HEK293 (cell line): ENCODE measurements around the gene LRP6.

Source experiments
- CTCF ChIA-PET: fragments of 350-600 bp; formaldehyde crosslinking; extraction: SDS; loops from one replicate; lab custom pipeline; 2021; ENCODE audit warnings: antibody characterized with exemption; lab: Yijun Ruan, JAX
- POLR2A ChIA-PET: fragments of 300-600 bp; formaldehyde crosslinking; extraction: SDS; loops from one replicate; lab custom pipeline; 2020; ENCODE audit warnings: antibody characterized with exemption, inconsistent platforms; lab: Yijun Ruan, JAX
- H3K27ac ChIP-seq: fragments of 200-500 bp; sonication (Bioruptor generic); 2 replicates; pipeline ENCODE4 v1.5.1; 2014; ENCODE audit warnings: low read depth, low read length, control low read depth, inconsistent platforms; ENCODE audit errors: extremely low read depth
- H3K36me3 ChIP-seq, 2 experiments: fragments of 200-500 bp in 1 of 2; sonication (Bioruptor generic) in 1 of 2; 1 replicate in 1 of 2; 2 replicates in 1 of 2; pipeline ENCODE4 v1.5.1; 2014 to 2017; ENCODE audit warnings: inconsistent platforms in 2 of 2, low read length in 2 of 2; ENCODE audit not compliant: control insufficient read depth in 2 of 2, insufficient read depth in 1 of 2
- H3K4me1 ChIP-seq: fragments of 200-500 bp; sonication (Bioruptor generic); 2 replicates; pipeline ENCODE4 v1.5.1; 2014; ENCODE audit warnings: mild to moderate bottlenecking, low read length, inconsistent platforms; ENCODE audit not compliant: control insufficient read depth, insufficient read depth
- H3K4me3 ChIP-seq: 2 replicates; pipeline ENCODE4 v1.5.1; 2011; ENCODE audit warnings: low read depth, mild to moderate bottlenecking, control low read depth, low read length, moderate library complexity
- H3K9me3 ChIP-seq: fragments of 200-500 bp; sonication (Bioruptor generic); 2 replicates; pipeline ENCODE4 v1.5.1; 2014; ENCODE audit warnings: low read depth, low read length, inconsistent platforms; ENCODE audit not compliant: control insufficient read depth, insufficient read depth
- BCL11A ChIP-seq: fragments of 450-650 bp; formaldehyde crosslinking; IDR thresholded peaks from 2 replicates; pipeline ENCODE4 v1.5.1; 2016; ENCODE audit warnings: low read depth, missing biosample characterization, missing genetic modification characterization
- INSM2 ChIP-seq: fragments of 450-650 bp; formaldehyde crosslinking; IDR thresholded peaks from 2 replicates; pipeline ENCODE4 v1.5.1; 2016; ENCODE audit warnings: missing biosample characterization, missing genetic modification characterization
- KLF10 ChIP-seq: fragments of 450-650 bp; IDR thresholded peaks from 2 replicates; pipeline ENCODE4 v1.5.1; 2018; ENCODE audit warnings: missing biosample characterization, mild to moderate bottlenecking, missing genetic modification characterization
- KLF16 ChIP-seq: fragments of 450-650 bp; formaldehyde crosslinking; IDR thresholded peaks from 2 replicates; pipeline ENCODE4 v1.5.1; 2017; ENCODE audit warnings: missing biosample characterization, missing genetic modification characterization
- KLF9 ChIP-seq: fragments of 450-650 bp; formaldehyde crosslinking; IDR thresholded peaks from 2 replicates; pipeline ENCODE4 v1.5.1; 2016; ENCODE audit warnings: missing biosample characterization, missing genetic modification characterization, low read depth
- PRDM1 ChIP-seq: fragments of 450-650 bp; formaldehyde crosslinking; IDR thresholded peaks from 2 replicates; pipeline ENCODE4; 2016; ENCODE audit warnings: missing biosample characterization, missing genetic modification characterization
- TCF7L2 ChIP-seq: IDR thresholded peaks from 2 replicates; pipeline ENCODE4 v1.6.1; 2011; ENCODE audit warnings: low read depth, mild to moderate bottlenecking, inconsistent platforms, low read length, moderate library complexity, borderline replicate concordance
- TRIM28 ChIP-seq: IDR thresholded peaks from 2 replicates; pipeline ENCODE4 v1.6.1; 2011; ENCODE audit warnings: low read length, control low read depth, borderline replicate concordance
- ZBTB20 ChIP-seq: fragments of 450-650 bp; formaldehyde crosslinking; IDR thresholded peaks from 2 replicates; pipeline ENCODE4 v1.5.1; 2016; ENCODE audit warnings: missing biosample characterization, missing genetic modification characterization
- ZBTB44 ChIP-seq: fragments of 450-650 bp; IDR thresholded peaks from 2 replicates; pipeline ENCODE4 v1.5.1; 2018; ENCODE audit warnings: missing biosample characterization, mild to moderate bottlenecking, missing genetic modification characterization
- ZEB2 ChIP-seq: fragments of 450-650 bp; formaldehyde crosslinking; IDR thresholded peaks from 2 replicates; pipeline ENCODE4 v1.5.1; 2016; ENCODE audit warnings: missing biosample characterization, missing genetic modification characterization
- ZFP41 ChIP-seq: fragments of 450-650 bp; formaldehyde crosslinking; IDR thresholded peaks from 2 replicates; pipeline ENCODE4 v1.5.1; 2016; ENCODE audit warnings: missing biosample characterization, missing genetic modification characterization, borderline replicate concordance
- ZNF10 ChIP-seq: fragments of 450-650 bp; formaldehyde crosslinking; IDR thresholded peaks from 2 replicates; pipeline ENCODE4 v1.5.1; 2017; ENCODE audit warnings: missing biosample characterization, missing genetic modification characterization
- ZNF132 ChIP-seq: fragments of 450-650 bp; formaldehyde crosslinking; IDR thresholded peaks from 2 replicates; pipeline ENCODE4 v1.5.1; 2017; ENCODE audit warnings: missing biosample characterization, missing genetic modification characterization, borderline replicate concordance
- ZNF157 ChIP-seq: fragments of 450-650 bp; formaldehyde crosslinking; IDR thresholded peaks from 2 replicates; pipeline ENCODE4 v1.5.1; 2016; ENCODE audit warnings: missing biosample characterization, missing genetic modification characterization
- ZNF391 ChIP-seq: fragments of 450-650 bp; formaldehyde crosslinking; IDR thresholded peaks from 2 replicates; pipeline ENCODE4 v1.5.1; 2016; ENCODE audit warnings: low read depth, missing biosample characterization, missing genetic modification characterization, borderline replicate concordance
- ZNF423 ChIP-seq: fragments of 450-650 bp; formaldehyde crosslinking; IDR thresholded peaks from 2 replicates; pipeline ENCODE4 v1.5.1; 2016; ENCODE audit warnings: missing biosample characterization, missing genetic modification characterization
- ZNF426 ChIP-seq: fragments of 450-650 bp; formaldehyde crosslinking; IDR thresholded peaks from 2 replicates; pipeline ENCODE4 v1.5.1; 2017; ENCODE audit warnings: missing biosample characterization, missing genetic modification characterization, mild to moderate bottlenecking, inconsistent platforms, moderate library complexity
- ZNF518A ChIP-seq: fragments of 450-650 bp; formaldehyde crosslinking; conservative IDR thresholded peaks from 2 replicates; pipeline ENCODE4 v1.5.1; 2016; ENCODE audit warnings: low read depth, missing biosample characterization, missing genetic modification characterization
- ZNF548 ChIP-seq: fragments of 450-650 bp; formaldehyde crosslinking; IDR thresholded peaks from 2 replicates; pipeline ENCODE4 v1.5.1; 2016; ENCODE audit warnings: missing biosample characterization, missing genetic modification characterization
- ZNF610 ChIP-seq: fragments of 450-650 bp; formaldehyde crosslinking; IDR thresholded peaks from 2 replicates; pipeline ENCODE4 v1.5.1; 2016; ENCODE audit warnings: missing biosample characterization, missing genetic modification characterization, borderline replicate concordance
- ZNF626 ChIP-seq: fragments of 450-650 bp; sonication (Bioruptor Pico); formaldehyde crosslinking; IDR thresholded peaks from 2 replicates; pipeline ENCODE4 v1.5.1; 2018; ENCODE audit warnings: missing biosample characterization, missing genetic modification characterization, inconsistent platforms
- ZNF792 ChIP-seq: fragments of 450-650 bp; formaldehyde crosslinking; IDR thresholded peaks from 2 replicates; pipeline ENCODE4 v1.5.1; 2016; ENCODE audit warnings: missing biosample characterization, missing genetic modification characterization

The LRP6 gene

GRCh38 chr12:12158858-12159257 lies 108.0 kb downstream of the LRP6 start:
- ChIA-PET CTCF (interaction anchor here (0.7 kb wide), 1 partner anchor 174 kb away, joined by 3 read pairs; no protein-coding TSS in a partner anchor), POLR2A (no interaction called here)
- H3K4me3 ChIP-seq = no peak overlapping the region
- no peaks in the 10 kb centered on the region for H3K4me1 ChIP-seq
- H3K9me3 ChIP-seq = no peaks in the 10 kb centered on the region
- TF ChIP-seq TCF7L2 (no peak), TRIM28 (no peak), ZNF391 (tag by site-specific recombination) (no peak), BCL11A (tag by site-specific recombination) (no peak), ZNF626 (tag by site-specific recombination) (no peak), PRDM1 (no peak), KLF10 (tag by site-specific recombination) (no peak), ZNF157 (no peak), ZBTB44 (tag by site-specific recombination) (no peak), KLF16 (tag by site-specific recombination) (no peak), ZNF610 (tag by site-specific recombination) (no peak), INSM2 (tag by site-specific recombination) (no peak), ZNF10 (tag by site-specific recombination) (no peak), KLF9 (tag by site-specific recombination) (no peak), ZNF548 (tag by site-specific recombination) (no peak), ZNF792 (no peak)
- no peak overlapping the region for H3K27ac ChIP-seq
- H3K36me3 ChIP-seq = peaks cover 6 to 62% of the 10 kb centered on the region in 2 experiments

DNA sequence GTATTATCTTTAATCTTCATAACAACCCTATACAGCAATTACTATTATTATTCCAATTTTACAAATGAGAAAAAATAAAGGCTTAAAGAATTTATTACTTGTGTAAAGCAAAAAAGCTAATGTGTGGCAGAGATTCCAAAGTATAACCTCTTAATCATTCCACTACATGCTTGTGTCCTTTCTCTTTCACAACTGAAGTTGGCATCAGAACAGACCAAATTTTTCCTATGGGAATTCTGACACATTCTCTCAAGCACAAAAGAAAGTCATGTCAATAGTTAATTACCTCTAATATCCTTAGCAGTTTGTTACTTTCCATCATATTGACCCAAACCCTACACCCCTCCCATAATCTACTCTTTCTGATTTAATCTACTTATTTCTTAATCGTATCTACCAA lies 109.4 kb downstream of the LRP6 start:
- Histone ChIP-seq H3K4me3 (no peak overlapping the region), H3K36me3 (peaks cover 6 to 58% of the 10 kb centered on the region in 2 experiments), H3K4me1 (no peaks in the 10 kb centered on the region), H3K27ac (no peak overlapping the region), H3K9me3 (no peaks in the 10 kb centered on the region)
- no peak for TF ChIP-seq ZNF132 (tag by site-specific recombination)
- no peak for TF ChIP-seq ZNF518A (tag by site-specific recombination)
- no peak for TF ChIP-seq ZNF423 (tag by site-specific recombination)
- no peak for TF ChIP-seq ZFP41 (tag by site-specific recombination)
- TF ChIP-seq ZEB2 = no peak
- no peak for TF ChIP-seq ZBTB20 (tag by site-specific recombination)
- no peak for TF ChIP-seq ZNF157
- no peak for TF ChIP-seq ZNF426 (tag by site-specific recombination)
- POLR2A ChIA-PET = no interaction called here
- CTCF ChIA-PET = no interaction called here
